Measurements from ENCODE around the gene HMGB1.
A peak's percentile ranks its signal among the peaks of the same experiment; 100 is the strongest.

The HMGB1 gene

GRCh38 chr13:30429235-30429634 is 36.5 kb downstream of the HMGB1 start:
- no peak overlapping the region for H3K4me3 ChIP-seq (ENCODE audit: low read depth, low read length)
- no peak for TF ChIP-seq CTCF (IDR thresholded peaks at IDR 0.05; ENCODE audit: low read depth, low read length)

GRCh38 chr13:30423891-30424290 is 41.8 kb downstream of the HMGB1 start:
- H3K4me3 ChIP-seq (ENCODE audit: low read depth, low read length), result no peak overlapping the region
- TF ChIP-seq CTCF (IDR thresholded peaks at IDR 0.05; ENCODE audit: low read depth, low read length), result no peak

GRCh38 chr13:30422054-30422839 is 43.5 kb downstream of the HMGB1 start, which contains the start of gene UBE2L5:
UBE2L5 (plus strand) TSS chr13:30422493; CDS start chr13:30427991, 5,498 bp downstream.
- TF ChIP-seq CTCF (IDR thresholded peaks at IDR 0.05; ENCODE audit: low read depth, low read length), result no peak
- H3K4me3 ChIP-seq (ENCODE audit: low read depth, low read length), result peak within 1 kb of the TSS; percentile 71

- peak overlapping the region; percentile 71 for H3K4me3 ChIP-seq (ENCODE audit: low read depth, low read length)
- no peak for TF ChIP-seq CTCF (IDR thresholded peaks at IDR 0.05; ENCODE audit: low read depth, low read length)
Measured at GRCh38 chr13:30421093-30422053, 44.4 kb downstream of the HMGB1 start.

GRCh38 chr13:30418717-30419459 is 46.8 kb downstream of the HMGB1 start:
- no peak for TF ChIP-seq CTCF (IDR thresholded peaks at IDR 0.05; ENCODE audit: low read depth, low read length)
- H3K4me3 ChIP-seq (ENCODE audit: low read depth, low read length), result no peak overlapping the region

GRCh38 chr13:30418075-30418716 is 47.5 kb downstream of the HMGB1 start:
- TF ChIP-seq CTCF (IDR thresholded peaks at IDR 0.05; ENCODE audit: low read depth, low read length), result no peak
- no peak overlapping the region for H3K4me3 ChIP-seq (ENCODE audit: low read depth, low read length)

Measured in WI38 (cell line).